DMS 273 (cell line): ENCODE measurements around the gene LRRC4C.
"Not testable (repeated sequence)": the region's sequence is repeated elsewhere in the genome, so short reads cannot be mapped to it uniquely, and the experiment has no call there.

Experiments used
- DNase-seq: peaks from one replicate; lab custom pipeline; 2025; ENCODE audit not compliant: unreplicated experiment; lab: John Stamatoyannopoulos, UW

The LRRC4C gene

DNA sequence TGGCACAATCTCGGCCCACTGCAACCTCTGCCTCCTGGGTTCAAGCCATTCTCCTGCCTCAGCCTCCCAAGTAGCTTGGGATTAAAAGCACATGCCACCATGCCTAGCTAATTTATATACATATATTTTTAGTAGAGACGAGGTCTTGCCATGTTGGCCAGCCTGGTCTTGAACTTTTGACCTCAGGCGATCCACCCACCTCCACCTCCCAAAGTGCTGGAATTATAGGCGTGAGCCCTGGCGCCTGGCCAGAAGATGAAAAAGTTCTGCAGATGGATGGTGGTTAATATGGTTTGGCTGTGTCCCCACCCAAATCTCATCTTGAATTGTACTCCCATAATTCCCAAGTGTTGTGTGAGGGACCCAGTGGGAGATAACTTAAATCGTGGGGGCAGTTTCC, 937.4 kb downstream of the LRRC4C start:
- DNase-seq = not testable (repeated sequence)

- DNase-seq = no peak
Observed at GRCh38 chr11:40517122-40517521, 942.3 kb downstream of the LRRC4C start.

DNA sequence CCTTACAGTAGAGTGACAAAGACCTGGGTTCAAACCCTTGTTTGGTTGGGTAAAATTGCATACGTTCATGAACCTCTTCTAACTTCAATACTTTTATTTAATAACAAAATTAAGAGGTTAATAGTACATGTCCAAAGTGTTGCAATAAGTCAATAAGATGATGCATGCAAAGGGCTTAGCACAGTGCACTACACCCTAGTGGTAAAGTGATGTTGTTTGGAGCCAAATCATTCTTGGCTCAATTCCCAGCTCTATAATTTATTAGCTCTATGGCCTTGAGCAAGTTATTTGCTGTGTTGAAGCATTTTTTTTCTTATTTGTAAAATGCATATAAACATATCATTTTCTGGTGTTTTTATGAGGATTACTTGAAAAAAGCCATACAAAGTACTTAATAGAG, 945.3 kb downstream of the LRRC4C start:
- no peak for DNase-seq

- no peak for DNase-seq
Observed at GRCh38 chr11:40513281-40513680, 946.2 kb downstream of the LRRC4C start.

GRCh38 chr11:40508303-40508702, 951.1 kb downstream of the LRRC4C start:
- no peak for DNase-seq

- no peak for DNase-seq
Observed at GRCh38 chr11:40506226-40506625, 953.2 kb downstream of the LRRC4C start.

- no peak for DNase-seq
Observed at GRCh38 chr11:40491341-40491740, 968.1 kb downstream of the LRRC4C start.

- no peak for DNase-seq
Observed at GRCh38 chr11:40467771-40468170, 991.7 kb downstream of the LRRC4C start.

DNA sequence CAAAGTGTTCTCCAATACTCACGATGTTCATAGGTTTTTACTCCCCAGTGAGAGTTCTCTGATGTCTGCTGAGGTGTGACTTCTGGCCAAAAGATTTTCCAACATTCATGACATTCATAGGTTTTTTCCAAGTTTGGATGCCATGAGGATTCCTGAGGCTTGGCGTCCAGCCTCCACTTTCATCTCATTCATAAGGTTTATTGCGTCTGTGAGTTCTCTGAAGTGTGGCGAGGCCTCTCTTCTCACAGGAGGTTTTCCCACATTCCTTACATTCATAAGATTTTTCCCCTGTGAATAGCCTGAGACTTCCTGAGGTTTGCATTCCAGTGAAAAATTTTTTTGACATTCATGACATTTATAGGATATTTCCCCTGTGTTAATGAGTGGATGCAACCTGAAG, 1014.1 kb downstream of the LRRC4C start:
- no peak for DNase-seq

DNA sequence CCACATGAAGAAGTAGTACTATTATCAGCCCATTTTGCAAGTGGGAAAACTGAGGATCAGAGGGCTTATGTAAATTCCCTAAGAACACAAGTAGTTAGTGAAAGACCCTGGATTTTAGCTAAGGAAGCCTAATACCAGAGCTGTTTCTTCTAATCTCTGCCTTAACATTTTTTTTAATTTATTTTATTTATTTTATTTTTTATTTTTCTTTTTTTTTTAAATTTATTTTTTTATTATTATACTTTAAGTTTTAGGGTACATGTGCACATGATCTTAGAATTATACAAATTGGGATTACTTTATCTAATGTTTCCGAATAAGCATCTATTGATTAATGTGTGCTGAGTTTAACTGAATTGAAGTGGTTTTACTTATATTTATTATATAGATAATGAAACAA, 1015.3 kb downstream of the LRRC4C start:
- no peak for DNase-seq

- DNase-seq = no peak
Observed at GRCh38 chr11:40435344-40435743, 1024.1 kb downstream of the LRRC4C start.

DNA sequence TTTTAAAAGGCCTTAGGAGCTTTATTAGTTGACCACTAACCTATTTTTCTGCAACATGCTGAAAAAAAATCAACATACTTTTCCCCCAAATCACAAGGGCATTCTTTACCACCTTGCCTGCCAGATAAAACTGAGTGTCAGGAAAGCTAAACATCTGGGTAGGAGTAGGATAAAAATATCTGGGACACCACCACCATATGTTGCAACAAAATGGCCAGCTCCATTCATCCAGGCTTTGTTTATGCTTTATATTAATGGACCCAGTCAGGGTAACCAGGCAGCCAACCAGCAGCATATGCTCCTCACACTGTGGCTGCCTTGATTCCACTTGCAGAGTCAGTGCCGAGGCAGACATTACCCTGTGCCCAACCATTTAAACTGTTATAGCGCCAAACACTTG, 1024.5 kb downstream of the LRRC4C start:
- DNase-seq = no peak

DNA sequence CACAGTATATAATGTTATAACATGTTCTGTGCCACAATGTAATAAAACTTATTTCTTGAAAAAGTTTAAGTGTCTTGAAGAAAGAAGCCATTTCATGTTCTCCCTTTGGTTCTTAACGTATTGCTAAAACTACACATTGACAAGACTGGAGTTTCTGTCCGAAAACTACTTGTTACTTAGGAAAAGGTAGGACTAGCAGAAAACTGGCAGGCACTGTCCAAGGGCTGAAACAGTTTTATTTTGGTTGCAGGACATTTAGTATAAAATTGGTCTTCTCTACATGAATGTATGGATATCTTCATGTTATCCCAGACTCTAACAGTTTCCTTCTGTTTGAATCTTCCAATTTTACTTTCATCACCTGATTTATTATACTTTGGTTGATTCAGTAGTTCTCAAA, 1027.1 kb downstream of the LRRC4C start:
- no peak for DNase-seq

DNA sequence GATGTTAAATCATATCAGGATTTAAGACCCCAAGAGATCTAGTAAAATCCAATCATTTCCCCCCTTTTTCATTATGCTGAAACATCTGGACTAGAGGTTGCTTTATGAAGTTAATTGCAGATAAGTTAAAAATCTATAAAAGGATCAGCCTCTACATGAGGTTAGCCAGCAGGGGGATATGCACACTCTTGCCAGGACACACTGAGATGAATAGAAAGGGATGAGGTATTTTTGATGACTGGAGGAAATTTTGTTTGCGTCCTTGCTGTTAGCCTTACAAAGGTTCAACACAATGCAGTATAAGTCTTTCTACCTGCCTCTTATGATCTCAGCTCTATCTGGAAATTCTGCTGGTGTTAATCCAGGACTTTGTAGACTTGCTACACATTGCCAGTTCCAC, 1034.3 kb downstream of the LRRC4C start:
- DNase-seq = no peak

GRCh38 chr11:40421208-40421981, 1038.1 kb downstream of the LRRC4C start:
- DNase-seq = no peak

GRCh38 chr11:40417627-40418026, 1041.8 kb downstream of the LRRC4C start:
- DNase-seq = no peak

- DNase-seq = no peak
Observed at GRCh38 chr11:40407355-40407754, 1052.1 kb downstream of the LRRC4C start.

- no peak for DNase-seq
Observed at GRCh38 chr11:40405614-40406013, 1053.8 kb downstream of the LRRC4C start.

DNA sequence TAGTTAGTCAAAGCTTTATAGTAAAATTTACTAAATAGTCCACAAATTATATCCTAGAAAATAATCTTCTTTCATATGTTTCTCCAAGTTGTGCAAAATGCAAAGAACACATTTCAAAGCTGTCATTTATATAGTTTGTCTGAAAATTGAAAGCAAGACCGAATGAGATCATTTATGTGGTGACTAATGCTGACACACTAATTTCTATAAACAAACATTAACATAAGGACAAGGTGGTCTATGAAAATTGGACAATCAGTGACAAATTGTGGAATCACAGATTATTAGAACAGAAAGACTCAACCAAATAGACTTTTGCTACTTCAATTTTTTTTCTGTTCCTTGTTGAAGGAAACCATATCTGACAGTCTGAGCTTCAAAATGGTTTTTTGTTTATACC, 1056.1 kb downstream of the LRRC4C start:
- DNase-seq = no peak

GRCh38 chr11:40401132-40401853, 1058.2 kb downstream of the LRRC4C start:
- DNase-seq = no peak

DNA sequence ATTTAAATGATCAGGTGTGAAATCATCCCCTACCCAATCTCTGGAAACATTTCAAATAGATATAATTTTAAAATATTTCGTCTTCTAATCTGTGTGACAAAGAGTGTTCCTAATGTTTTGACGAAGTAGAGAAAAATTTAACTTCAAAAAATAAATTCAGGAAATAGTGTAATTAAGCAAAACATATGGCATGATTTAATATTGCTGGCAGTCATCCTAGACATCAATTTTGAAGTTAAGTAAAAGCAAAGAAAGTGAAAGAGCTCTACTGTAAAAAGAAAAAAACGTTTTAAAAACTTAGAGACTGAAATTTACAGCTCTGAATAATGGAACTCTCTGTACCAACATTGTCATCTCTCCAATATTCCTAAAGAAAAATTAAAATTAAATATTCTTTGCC, 1062.3 kb downstream of the LRRC4C start:
- no peak for DNase-seq

GRCh38 chr11:40393511-40393910, 1065.9 kb downstream of the LRRC4C start:
- DNase-seq = no peak

DNA sequence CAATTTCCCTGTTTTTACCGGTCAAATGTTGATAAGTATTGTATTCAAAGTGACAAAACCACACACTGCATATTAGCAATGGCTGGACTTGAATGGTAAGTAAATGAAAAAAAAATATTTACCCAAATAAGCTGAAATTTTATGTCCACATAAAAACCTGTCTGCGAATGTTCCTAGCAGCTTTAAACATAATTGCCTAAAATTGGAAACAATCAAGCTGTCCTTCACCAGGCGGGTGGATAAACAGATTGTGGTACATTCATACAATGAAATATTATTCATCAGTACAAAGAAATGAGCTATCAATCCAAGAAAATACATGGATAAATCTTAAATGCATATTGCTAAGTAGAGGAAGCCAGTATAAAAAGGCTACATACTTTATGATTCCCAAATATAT, 1067.8 kb downstream of the LRRC4C start:
- no peak for DNase-seq
